Osteocyte (in vitro differentiated cells): ENCODE results near the gene PRPS1L1. TPM values are rescaled to one million over a fixed set of nuclear protein-coding genes. Genes with fewer than 3 reads are reported as not detected.
A peak's percentile ranks its signal among the peaks of the same experiment; 100 is the strongest.

ENCODE experiments used
- DNase-seq: peaks from one replicate; pipeline ENCODE4 v3.0.0; 2021; ENCODE audit warnings: mixed read lengths; ENCODE audit not compliant: unreplicated experiment; ENCODE audit errors: extremely low spot score
- H3K27ac Mint-ChIP-seq: one replicate; pipeline ENCODE4 v1.8.0; 2021; ENCODE audit warnings: mild to moderate bottlenecking, mixed read lengths; ENCODE audit not compliant: unreplicated experiment
- H3K27me3 Mint-ChIP-seq: one replicate; pipeline ENCODE4 v1.8.0; 2021; ENCODE audit warnings: mixed read lengths; ENCODE audit not compliant: unreplicated experiment
- H3K36me3 Mint-ChIP-seq: one replicate; pipeline ENCODE4 v1.8.0; 2021; ENCODE audit warnings: mixed read lengths; ENCODE audit not compliant: unreplicated experiment
- H3K4me1 Mint-ChIP-seq: one replicate; pipeline ENCODE4 v1.8.0; 2021; ENCODE audit warnings: mixed read lengths; ENCODE audit not compliant: unreplicated experiment
- H3K4me3 Mint-ChIP-seq: one replicate; pipeline ENCODE4 v1.8.0; 2021; ENCODE audit warnings: mild to moderate bottlenecking, moderate library complexity, mixed read lengths; ENCODE audit not compliant: unreplicated experiment
- H3K9me3 Mint-ChIP-seq: one replicate; pipeline ENCODE4 v1.8.0; 2021; ENCODE audit warnings: mixed read lengths; ENCODE audit not compliant: unreplicated experiment
- total RNA-seq: library from RNA; stranded (reverse); gene quantifications from 2 replicates; pipeline ENCODE4 v1.2.1, GENCODE V29; 2021
- TF ChIP-seq, protein P1 (sequence below): fragments of 200-600 bp; sonication (generic); IDR thresholded peaks from 2 replicates; pipeline ENCODE4 v1.5.0; 2021; ENCODE audit warnings: antibody characterized with exemption, mild to moderate bottlenecking, moderate library complexity

The PRPS1L1 gene
- total RNA-seq, 1 donor from 2014 or later = not detected

- Mint-ChIP-seq H3K4me1 (peaks cover 1% of the 10 kb centered on the region), H3K36me3 (no peaks in the 10 kb centered on the region), H3K27me3 (peaks cover 3% of the 10 kb centered on the region), H3K27ac (no peak overlapping the region), H3K4me3 (no peak overlapping the region), H3K9me3 (peaks cover 13% of the 10 kb centered on the region)
- DNase-seq = no peak
- TF ChIP-seq, protein P1, sequence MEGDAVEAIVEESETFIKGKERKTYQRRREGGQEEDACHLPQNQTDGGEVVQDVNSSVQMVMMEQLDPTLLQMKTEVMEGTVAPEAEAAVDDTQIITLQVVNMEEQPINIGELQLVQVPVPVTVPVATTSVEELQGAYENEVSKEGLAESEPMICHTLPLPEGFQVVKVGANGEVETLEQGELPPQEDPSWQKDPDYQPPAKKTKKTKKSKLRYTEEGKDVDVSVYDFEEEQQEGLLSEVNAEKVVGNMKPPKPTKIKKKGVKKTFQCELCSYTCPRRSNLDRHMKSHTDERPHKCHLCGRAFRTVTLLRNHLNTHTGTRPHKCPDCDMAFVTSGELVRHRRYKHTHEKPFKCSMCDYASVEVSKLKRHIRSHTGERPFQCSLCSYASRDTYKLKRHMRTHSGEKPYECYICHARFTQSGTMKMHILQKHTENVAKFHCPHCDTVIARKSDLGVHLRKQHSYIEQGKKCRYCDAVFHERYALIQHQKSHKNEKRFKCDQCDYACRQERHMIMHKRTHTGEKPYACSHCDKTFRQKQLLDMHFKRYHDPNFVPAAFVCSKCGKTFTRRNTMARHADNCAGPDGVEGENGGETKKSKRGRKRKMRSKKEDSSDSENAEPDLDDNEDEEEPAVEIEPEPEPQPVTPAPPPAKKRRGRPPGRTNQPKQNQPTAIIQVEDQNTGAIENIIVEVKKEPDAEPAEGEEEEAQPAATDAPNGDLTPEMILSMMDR = no peak
Measured at GRCh38 chr7:17996442-17997223, 31.0 kb downstream of the PRPS1L1 start.

- Mint-ChIP-seq H3K4me3 (no peak overlapping the region), H3K9me3 (peaks cover 13% of the 10 kb centered on the region), H3K27me3 (peaks cover 3% of the 10 kb centered on the region), H3K27ac (no peak overlapping the region), H3K36me3 (no peaks in the 10 kb centered on the region), H3K4me1 (peaks cover 1% of the 10 kb centered on the region)
- TF ChIP-seq, protein P1 = no peak
- DNase-seq = no peak
Measured at GRCh38 chr7:17996040-17996439, 31.6 kb downstream of the PRPS1L1 start.

DNA sequence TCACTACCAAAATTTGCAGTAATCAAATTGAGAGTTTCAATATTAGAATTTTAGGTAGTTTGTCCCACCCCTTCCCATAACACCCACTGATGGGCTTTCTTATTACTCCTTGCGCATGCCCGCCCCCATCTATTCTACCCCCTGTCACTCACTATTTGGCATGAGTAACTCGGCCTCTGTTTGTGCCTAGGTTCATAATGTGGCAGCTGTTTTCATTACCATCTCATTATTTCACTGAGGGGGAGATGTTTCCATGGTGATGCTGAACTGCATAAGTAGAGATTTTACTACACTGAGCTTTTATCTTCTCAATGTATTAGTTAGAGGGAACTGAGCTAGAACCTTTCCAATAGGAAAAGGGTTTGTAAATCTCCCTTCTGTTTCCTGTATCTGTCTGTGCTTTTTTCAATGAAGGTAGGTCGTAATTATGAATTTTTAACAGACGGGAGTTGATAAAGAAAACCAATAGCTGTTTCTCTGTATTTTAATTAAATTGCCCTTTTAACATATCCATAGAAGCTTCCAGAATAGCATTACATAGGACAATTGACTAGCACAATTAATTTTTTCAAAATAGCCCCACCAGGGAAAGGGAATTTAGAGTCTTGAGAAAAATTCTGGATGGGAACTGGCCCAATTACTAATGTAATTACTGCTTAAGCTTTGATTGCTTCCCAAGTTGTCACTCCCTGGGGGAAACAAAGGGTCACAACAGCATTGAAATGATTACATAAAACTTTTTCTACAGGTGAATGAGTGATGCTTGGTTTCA lies 33.4 kb downstream of the PRPS1L1 start:
- Mint-ChIP-seq H3K36me3 (no peaks in the 10 kb centered on the region), H3K27ac (no peak overlapping the region), H3K9me3 (peaks cover 7% of the 10 kb centered on the region), H3K4me1 (peaks cover 1% of the 10 kb centered on the region), H3K27me3 (peaks cover 3% of the 10 kb centered on the region), H3K4me3 (no peak overlapping the region)
- DNase-seq = no peak
- TF ChIP-seq, protein P1 = no peak

- peaks cover 3% of the 10 kb centered on the region for H3K27me3 Mint-ChIP-seq
- no peaks in the 10 kb centered on the region for H3K36me3 Mint-ChIP-seq
- H3K27ac Mint-ChIP-seq = no peak overlapping the region
- TF ChIP-seq, protein P1 = peak; percentile 25
- H3K9me3 Mint-ChIP-seq = no peaks in the 10 kb centered on the region
- no peak for DNase-seq
- no peak overlapping the region for H3K4me3 Mint-ChIP-seq
- H3K4me1 Mint-ChIP-seq = peaks cover 1% of the 10 kb centered on the region
Measured at GRCh38 chr7:17991866-17992648, 35.6 kb downstream of the PRPS1L1 start.
